Measurements from ENCODE around the gene H6PD.

DNA sequence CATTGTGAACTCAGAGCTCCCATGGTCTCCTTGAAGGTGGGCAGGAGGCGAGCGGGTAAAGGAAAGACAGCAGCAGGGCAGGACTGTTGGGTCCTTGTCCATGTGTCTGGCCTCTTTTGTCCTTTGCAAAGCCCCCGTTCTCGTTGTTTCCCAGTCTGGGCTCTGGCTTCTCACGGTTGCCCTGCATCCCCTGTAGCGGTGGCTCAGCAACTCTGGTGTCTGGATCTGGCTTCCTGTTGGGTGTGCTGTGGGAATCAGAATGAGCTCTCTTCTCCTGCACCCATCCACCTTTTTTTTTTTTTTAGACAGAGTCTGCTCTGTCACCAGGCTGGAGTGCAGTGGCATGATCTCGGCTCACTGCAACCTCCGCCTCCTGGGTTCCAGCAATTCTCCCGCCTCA, 11.1 kb downstream of the H6PD start:
- TF ChIP-seq POLR2AphosphoS5 (IDR thresholded peaks at IDR 0.05; ENCODE audit: low read depth, low read length) (no peak), POLR2A (IDR thresholded peaks at IDR 0.05; ENCODE audit: low read depth, low read length) (no peak), TAF1 (IDR thresholded peaks at IDR 0.05; ENCODE audit: low read depth, low read length) (no peak), SPI1 (IDR thresholded peaks at IDR 0.05; ENCODE audit: low read depth, low read length) (no peak), PAX5 (IDR thresholded peaks at IDR 0.05; ENCODE audit: insufficient read depth, low read length, severe bottlenecking) (no peak), POU2F2 (IDR thresholded peaks at IDR 0.05; ENCODE audit: low read depth, low read length) (no peak)

Data from GM12891 (cell line).